GM23338 (cell line): ENCODE results near the gene GYPE.
"Not testable (repeated sequence)": the region's sequence is repeated elsewhere in the genome, so short reads cannot be mapped to it uniquely, and the experiment has no call there.

Source experiments
- POLR2AphosphoS5 ChIP-seq: IDR thresholded peaks from 2 replicates; pipeline ENCODE4 v1.6.1; 2016; ENCODE audit warnings: antibody characterized with exemption, low read depth
- TF ChIP-seq, protein P1 (sequence below), 2 experiments: fragments of 200-600 bp in 1 of 2; sonication (generic) in 1 of 2; conservative IDR thresholded peaks; 2 replicates each; pipeline versions ENCODE4 v1.5.1 to v1.6.1; 2016 to 2017; ENCODE audit warnings: antibody characterized with exemption in 2 of 2, low read depth in 2 of 2, mild to moderate bottlenecking in 2 of 2, moderate library complexity in 1 of 2

DNA sequence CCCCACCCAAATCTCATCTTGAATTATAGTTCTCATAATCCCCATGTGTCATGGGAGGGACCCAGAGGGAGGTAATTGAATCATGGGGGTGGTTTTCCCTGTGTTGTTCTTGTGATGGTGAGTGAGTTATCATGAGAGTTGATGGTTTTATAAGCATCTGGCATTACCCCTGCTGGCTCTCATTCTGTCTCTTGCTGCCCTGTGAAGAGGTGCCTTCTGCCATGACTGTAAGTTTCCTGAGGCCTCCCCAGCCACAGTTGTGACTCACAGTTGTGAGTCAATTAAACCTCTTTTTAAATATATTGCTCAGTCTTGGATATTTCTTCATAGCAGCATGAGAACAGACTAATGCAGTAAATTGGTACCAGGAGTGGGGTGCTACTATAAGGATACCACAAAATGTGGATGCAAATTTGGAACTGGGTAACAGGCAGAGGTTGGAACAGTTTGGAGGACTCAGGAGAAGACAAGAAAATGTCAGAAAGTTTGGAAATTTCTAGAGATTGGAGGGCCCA lies 46.2 kb upstream of the GYPE start:
- TF ChIP-seq, protein P1, sequence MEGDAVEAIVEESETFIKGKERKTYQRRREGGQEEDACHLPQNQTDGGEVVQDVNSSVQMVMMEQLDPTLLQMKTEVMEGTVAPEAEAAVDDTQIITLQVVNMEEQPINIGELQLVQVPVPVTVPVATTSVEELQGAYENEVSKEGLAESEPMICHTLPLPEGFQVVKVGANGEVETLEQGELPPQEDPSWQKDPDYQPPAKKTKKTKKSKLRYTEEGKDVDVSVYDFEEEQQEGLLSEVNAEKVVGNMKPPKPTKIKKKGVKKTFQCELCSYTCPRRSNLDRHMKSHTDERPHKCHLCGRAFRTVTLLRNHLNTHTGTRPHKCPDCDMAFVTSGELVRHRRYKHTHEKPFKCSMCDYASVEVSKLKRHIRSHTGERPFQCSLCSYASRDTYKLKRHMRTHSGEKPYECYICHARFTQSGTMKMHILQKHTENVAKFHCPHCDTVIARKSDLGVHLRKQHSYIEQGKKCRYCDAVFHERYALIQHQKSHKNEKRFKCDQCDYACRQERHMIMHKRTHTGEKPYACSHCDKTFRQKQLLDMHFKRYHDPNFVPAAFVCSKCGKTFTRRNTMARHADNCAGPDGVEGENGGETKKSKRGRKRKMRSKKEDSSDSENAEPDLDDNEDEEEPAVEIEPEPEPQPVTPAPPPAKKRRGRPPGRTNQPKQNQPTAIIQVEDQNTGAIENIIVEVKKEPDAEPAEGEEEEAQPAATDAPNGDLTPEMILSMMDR (conservative IDR thresholded peaks at IDR 0.05; ENCODE audit: low read depth in 2 of 2): not testable (repeated sequence)
- TF ChIP-seq POLR2AphosphoS5: not testable (repeated sequence)
